Right renal cortex interstitium (tissue), 3 donors: Measurements from ENCODE around the gene MLIP. TPM values are rescaled to one million over a fixed set of nuclear protein-coding genes. Genes with fewer than 3 reads are reported as not detected.

Source experiments
- DNase-seq, 3 donors: peaks; one replicate each; pipeline ENCODE4 v3.0.0-alpha.2; 2013; ENCODE audit warnings: low read depth in 3 of 3, low spot score in 2 of 3
- polyA plus RNA-seq, 3 donors: library from polyadenylated mRNA; unstranded; fragments of 120-200 nt; gene quantifications; one replicate each; pipeline ENCODE4 v1.2.1, GENCODE V29; 2013; ENCODE audit not compliant: insufficient read length in 3 of 3

Gene MLIP
- polyA plus RNA-seq, 3 donors: 0.51 to 0.94 (median 0.62) TPM

DNA sequence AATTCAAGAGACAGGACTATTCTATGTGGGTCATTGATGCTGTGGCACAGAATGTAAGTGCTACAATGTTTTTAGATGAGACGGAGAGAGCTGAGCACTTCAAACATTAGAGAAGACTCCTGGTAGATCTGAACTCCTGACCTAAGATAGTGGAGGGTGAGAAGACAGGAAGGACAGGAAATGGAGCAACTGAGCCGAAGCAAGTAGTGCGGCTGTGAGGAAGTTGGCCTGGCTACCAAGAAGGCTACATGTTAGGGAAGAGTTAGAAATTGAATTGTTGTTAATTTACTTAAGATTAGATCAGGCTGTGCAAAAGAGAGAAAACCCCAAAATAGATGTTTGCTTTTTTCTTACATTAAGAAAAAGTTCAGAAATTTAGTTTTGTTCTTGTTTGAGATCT lies 14.4 kb upstream of the MLIP start:
- DNase-seq: no peak

DNA sequence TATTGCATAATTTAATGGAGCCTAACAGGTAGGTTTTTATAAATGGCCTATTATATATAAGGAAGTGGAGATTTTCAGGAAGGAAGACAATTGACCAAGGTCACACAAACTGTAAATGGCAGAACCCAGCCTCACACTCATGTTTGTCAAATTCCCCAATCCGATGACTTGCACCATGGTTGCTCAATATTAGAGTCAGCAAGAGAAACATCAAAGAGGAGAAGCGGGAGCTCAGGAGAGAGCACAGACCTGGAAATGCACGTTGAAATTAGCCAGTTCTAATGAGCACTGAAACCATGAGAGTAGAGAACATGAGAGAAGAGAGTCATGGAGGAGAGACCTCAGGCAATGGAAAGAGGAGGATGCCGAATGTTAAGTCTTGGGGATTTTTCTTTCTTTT lies 13.5 kb upstream of the MLIP start:
- DNase-seq: no peak

DNA sequence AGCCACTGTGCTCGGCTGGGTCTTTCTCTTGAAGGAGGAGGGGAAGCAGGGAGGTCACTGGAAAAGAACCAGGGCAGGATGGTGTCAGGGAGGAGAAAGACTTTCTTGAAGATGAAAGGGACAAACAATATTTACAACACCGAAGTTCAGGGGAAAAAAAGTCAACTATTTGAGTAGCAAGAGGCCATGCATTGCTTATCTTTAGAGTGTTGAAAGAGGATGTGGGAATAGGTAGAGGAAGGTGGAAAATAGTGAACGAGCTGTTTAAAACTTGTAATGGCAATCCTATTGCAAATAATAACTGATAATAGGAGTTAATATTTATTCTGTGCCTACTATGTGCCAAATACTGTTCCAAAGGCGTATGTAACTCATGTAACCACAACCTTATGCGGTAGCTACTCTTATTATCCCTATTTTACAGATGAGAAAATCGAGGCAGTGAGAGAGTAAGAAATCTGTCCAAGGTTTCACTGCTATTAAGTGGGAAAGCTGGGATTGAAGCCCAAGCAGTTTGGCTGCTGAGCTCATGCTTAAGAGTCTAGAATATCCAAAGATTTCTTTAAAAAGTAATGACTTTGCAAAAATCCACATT lies 12.7 kb upstream of the MLIP start:
- no peak for DNase-seq

DNA sequence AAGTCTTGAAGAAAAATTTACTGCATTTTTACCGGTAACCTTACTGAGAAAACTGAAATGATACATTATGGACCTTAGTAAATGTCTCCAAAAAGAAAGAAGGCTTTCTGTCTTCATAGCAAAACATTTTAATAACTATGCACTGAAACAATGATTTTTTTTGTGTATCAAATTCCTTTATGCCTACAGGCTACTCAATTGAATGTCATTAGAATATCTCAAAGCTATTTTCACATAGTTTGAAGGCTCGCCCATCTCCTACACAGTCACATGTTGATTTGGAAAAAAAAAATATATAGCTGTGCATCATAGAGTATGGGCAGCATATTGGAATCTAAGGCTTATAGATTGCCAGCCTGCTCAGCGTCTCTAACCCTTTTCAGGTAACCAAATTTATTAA lies 12.0 kb upstream of the MLIP start:
- DNase-seq: no peak

DNA sequence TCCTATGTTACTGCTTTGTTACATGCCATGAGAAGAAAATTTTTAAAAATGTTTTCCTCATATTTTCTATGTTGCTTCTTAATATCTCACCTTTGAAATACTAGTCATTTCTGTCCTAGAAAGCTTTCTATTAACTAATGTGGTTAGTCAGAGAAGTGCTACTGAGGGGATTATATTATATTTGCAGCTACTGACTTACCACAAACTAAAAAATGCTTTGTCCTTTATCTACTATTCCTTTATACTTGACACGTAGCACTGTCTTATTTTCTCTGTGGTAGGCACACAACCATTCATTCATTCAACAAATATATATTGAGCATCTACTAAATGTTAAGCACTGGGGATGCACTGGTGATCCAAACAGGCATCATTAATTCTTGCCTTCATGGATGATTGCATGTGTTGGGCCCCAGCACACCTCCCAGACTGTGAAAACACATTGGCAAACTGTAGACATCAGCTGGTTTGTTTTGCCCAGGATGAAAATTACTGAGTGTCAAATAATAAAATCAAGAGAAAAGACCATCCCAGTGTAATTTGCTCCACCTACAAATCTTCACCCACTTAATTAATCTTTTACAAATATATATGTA lies 10.7 kb upstream of the MLIP start:
- DNase-seq: no peak

DNA sequence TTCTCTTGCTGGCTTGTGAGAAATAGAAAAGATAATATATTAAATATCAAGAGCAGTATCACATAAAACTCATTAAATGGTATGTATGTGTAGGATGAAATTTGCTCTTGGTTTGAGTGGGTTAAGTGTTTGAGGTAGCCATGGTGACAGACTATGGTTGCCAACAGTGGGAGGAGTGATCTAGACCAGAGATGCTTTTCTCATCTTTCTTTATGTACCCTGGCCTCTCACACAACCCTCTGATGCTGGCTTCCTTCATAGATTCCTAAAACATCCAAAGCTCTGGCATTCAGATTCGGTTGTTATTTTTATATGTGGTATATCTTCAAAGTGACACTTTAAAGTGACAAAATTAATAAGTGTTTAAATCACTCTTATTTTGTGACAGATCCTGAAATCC lies 9.0 kb upstream of the MLIP start:
- no peak for DNase-seq

DNA sequence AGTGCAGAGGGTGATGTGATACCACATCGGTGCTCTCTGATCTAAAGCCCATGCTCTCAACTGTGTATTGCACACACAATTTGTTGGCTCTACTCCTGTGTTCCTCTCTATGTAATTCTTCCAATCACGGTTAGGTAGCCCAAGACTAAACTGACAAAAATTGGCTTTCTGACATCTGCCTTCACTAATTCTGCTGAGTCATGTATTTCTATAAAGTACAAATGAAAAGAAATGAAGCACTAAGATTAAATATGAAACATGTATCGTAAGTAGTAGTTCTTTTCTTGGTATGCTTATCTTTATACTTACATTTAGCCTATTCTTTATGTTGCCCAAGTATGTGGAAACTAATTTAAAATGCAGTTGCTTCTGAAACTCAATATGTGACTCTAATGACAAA lies 7.7 kb upstream of the MLIP start:
- DNase-seq: no peak

DNA sequence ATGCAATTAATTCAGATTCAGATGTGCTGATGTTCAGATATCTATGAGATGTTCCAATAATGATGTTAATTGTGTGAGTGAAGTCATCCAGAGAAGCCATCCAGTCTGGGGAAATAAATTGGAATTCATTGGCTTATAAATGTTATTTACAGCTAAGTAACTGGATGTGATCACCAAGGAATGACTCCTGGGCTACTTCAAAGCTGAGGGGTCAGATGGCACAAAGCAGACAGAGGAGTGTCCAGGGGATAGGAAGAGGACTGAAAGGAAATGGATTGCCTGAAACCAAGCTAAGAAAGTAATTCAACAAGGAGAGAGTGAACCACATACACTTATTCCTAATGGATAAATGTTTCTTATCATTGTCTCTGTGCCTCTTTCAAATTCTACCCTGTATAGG lies 4.5 kb upstream of the MLIP start:
- DNase-seq: no peak

DNA sequence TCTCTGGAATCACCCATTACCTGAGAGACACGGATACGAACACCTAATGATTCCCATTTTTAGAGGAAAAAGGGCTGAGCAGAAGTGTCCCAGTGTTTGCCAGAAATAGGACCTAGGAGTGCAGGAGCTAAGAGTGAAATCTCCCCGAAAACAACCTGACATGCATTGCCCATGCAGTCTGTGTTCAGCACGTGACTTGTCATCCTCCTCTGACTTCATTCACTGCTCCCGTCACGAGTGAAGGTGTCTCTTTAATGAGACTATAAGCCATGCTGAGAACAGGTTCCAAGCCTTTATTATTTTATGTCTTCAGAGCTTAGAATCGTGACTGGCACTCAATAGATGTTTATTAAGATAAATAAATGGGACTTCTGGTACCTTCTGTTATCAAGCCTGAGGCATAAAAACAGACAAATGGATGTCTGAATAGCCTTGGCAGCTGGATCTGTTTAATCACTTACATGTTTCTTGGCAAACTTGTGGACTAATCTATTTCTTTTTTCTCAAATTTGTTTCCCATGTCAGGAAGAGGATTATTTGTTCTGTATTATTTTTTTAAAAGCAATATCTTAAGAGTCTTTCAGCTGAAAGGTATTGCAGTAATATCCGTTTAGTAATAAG lies 3.7 kb upstream of the MLIP start:
- no peak for DNase-seq

DNA sequence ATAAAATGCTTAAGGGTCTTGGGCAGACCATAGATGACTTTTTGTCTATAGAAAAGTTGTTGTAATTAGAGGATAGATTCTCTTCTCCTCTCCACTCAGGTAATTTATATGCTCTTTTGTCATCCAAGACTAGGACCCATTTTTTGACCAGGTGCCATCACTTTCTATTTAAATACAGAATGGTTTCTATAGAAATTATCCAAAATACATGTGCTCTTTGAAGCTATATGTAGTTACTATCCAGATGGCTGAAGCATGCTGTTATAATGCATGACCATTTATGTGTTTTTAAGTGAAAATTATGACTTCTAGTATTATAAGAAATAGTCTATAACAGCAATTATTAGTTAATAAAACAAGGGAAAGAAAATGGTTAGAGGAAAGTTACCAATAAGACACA lies 3.0 kb upstream of the MLIP start:
- no peak for DNase-seq

DNA sequence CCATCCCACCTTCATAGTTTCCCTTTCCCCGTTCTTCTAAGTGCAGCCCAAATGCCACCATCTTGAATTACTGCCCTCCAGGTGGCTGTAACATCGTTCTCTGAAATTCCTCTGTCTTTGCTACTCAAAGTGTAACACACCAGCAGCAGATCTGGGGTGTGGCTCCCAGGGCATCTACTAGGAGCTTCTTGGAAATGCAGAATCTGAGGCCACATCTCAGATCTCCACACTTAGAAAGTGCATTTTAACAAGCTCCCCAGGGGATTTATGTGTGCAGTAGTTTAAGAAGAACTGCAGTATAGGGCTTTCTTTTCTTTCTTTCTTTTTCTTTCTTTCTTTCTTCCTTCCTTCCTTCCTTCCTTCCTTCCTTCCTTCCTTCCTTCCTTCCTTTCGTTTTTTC lies 1.7 kb upstream of the MLIP start:
- DNase-seq: no peak

DNA sequence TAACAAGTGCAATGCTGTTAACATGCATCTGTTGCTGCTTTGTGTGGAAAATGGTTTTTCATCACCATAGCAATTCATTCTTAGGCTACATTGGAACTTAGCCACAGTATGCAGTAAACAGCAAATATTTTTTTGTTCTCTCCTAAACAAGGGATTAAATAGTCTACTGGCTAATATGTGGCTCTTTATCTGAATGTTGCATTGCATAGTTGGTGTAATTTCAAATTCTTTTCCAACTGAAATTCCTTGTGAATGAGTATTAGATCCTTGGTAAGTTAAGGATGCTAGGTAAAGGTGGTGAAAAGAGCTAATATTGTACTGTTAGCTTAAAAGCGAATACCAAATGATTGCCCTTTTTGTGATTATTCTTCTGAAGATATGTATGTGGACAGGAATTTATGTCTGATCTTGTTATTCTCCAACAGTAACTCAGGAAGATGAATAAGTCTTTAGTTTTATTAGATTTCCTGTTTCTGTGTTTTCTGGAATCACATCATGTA lies 958 bp downstream of the MLIP start:
- no peak for DNase-seq

DNA sequence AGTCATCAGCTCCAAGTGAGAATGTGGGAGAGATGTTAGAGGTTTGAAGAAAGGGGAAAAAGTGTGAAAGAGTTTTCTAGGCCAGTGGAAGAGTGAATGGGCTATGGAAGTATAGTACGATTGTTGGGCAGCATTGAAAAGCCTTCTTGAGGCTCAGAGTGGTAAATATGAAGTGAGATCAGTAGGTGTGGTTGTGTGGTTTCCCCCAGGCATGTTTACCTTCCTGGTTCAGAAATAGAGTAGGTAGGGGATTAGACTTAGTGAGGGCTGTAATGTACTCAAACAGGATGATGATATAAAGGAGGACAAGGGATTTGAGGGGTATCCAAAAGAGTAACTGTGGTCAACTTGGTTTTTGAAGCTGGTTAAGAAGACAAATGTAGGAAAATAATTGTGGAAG lies 3.7 kb downstream of the MLIP start:
- no peak for DNase-seq

DNA sequence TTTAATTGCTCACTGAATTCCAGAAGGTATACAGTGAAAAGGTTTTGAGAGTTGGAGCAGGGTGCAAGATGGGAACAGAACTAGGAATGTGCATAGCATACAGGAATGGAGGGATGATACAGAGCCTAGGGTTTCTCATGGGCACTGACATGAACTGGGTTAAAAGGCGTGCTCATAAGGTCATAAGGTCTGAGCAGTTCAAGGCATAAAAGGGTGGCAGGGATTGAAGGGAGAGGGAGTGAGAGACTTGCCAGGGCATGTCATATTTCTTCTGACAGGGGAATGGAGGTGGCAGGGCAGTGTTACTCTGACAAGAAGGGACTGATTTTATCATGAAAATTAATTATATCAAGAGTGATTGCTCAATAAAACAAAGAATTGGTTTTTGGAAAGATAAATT lies 4.7 kb downstream of the MLIP start:
- DNase-seq: no peak

DNA sequence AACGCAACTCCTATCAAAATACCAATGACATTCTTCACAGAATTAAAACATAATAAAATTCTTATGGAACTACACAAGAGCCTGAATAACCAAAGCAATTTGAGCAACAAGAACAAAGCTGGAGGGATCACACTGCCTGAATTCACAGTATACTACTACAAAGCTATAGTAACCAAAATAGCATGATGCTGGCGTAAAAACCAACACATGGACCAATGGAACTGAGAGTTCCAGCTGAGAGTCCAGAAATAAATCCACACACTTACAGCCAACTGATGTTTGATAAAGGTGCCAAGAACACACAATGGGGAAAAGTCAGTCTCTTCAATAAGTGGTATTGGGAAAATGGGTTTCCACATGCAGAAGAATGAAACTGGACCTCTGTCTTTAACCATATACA lies 6.9 kb downstream of the MLIP start:
- DNase-seq: no peak

DNA sequence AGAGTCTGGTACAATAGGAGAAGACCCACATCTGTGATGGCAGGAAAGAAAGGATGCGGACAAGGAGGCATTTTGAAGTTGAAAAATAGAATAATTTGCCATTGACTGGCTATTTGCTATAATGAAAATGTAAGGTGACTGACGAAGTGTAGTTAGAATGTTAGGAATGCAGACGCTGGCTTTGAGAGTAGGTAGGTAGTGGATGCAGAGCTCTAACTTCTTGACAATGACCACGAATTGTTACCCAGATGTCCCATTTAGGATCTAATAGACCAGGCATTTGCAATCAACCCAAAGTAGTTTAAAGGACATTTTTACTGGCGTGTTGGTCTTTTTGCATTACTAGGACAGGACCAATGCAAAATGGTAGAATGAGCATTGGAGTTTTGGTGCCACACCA lies 14.2 kb downstream of the MLIP start:
- no peak for DNase-seq

DNA sequence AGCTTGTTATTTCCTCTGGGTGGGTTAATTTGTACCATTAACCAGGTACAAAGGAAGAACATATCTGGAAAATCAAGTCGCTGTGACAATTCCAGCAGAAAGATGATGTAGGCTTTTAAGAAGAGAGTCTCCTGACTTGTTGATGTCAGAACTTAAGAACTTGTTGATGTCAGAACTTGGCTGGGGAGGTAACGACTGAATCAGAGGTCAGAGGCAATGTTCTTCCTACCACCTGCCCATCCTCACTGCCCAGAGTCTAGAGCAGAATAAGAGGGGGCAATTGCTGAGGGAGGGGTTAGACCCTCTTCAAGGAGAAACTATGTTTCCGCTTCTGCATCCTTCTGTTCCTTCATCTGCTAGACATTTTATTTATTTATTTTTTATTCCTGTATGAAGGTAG lies 18.9 kb downstream of the MLIP start:
- no peak for DNase-seq

DNA sequence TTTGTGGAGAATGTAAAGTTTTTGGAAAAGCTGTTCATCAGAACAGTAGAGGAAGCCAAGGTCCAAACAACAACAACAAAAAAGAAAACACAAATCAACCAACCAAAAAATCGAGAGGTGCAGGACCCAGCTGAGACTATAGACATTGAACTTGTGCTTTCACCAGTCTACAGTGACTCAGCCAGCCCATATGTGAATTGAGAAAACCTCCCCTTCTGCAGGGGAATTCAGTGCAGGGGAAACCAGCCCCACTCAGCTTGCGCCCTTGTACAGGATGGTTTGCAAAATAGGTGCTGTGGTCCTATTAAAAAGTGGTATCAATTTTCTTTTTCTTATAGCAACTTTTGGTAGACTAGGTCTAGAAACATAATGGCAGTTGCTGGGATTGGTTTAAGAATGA lies 21.3 kb downstream of the MLIP start:
- DNase-seq: no peak

DNA sequence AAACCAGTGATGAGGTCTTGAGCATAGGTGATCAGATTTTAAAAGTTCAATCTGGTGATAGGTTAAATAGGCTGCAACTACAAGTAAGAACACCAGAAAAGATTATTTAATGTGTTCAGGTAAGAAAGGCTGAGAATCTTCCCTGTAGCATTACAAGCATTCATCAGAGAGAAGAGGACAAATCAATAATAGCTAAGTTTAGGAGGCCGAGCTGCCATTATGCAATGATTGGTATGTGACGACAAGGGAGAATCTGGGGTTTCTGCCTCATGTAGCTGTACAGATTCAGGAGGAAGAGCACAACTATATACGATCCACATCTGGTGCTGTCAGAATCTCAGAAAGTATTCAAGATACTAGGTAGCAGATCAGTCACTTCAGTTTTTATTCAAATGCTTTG lies 21.9 kb downstream of the MLIP start:
- no peak for DNase-seq

DNA sequence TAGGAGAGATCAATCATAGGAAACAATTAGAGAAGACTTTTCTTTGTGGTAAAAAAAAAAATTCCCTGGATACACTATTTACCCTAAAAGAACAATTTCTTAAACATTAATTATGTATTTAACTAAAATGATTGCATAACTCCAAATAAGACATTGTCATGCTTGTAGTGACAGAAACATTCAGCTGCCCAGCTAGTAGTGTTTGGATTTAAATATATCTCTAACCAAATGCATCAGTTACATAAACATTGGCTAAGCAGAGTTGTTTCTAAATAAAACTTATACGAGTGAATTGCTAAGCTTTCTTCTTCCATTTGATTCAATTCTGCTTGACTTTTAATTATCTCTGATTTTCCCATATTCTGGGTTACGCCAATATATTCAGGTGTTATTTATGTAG lies 23.7 kb downstream of the MLIP start:
- no peak for DNase-seq

DNA sequence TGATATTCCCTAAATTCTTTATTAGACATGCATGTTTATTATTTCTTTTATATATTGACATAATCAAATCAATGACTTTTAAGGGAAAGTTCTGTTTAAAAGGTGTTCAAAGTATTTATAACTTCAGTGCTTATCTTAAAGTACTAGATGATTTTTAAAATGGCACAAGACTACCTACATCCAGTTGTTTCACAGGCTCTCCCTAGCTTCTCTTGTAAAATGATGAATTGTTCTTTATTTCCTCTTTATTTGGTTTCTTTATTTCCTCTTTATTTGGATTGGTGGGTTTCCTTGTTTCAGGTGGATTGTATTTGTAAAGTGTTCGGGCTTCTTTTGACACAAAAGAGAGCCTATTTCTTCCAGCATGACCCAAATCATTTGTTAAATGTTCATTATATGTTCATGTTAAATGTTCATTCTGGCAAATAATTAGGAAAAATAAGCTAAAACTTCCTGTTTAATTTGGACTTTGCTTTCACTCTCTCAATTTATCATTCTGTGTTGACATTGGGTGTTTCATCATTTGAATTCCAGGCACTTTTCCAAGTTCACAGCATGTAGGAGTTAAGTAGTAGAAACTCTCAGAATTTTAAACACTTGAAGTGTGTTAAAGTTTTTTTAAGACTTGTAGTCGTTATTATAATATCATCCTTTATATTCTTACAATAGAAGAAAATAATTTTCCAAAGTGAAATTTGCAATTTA lies 24.6 kb downstream of the MLIP start:
- DNase-seq: peak in 1 of 3 donors; percentile 6

DNA sequence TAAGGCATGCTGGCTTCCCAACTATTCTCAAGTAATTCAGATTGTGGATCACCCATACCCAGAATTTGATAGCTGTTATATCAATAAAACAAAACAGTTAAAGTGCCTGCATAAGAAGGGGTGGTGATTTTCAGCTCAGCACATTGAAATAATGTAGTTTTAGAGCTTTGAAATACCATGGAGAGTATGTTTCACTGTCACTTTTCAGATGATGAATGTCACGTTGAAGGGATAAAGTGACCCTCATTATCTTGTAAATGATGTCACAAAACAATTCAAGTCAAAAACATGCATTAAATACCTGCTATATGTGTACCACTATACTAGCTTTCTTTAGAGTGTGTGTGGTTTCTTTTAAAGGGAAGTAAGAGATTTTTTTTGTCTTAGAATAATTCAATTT lies 27.6 kb downstream of the MLIP start:
- DNase-seq: no peak
